GM18517 (cell line): ENCODE measurements around the gene MAP3K20.
A peak's percentile ranks its signal among the peaks of the same experiment; 100 is the strongest.
"Not testable (repeated sequence)": the region's sequence is repeated elsewhere in the genome, so short reads cannot be mapped to it uniquely, and the experiment has no call there.

Experiments
- ATAC-seq: cut with Tn5 transposase; IDR thresholded peaks from one replicate; pipeline ENCODE4 v1.9.1; 2021; ENCODE audit warnings: mild to moderate bottlenecking, moderate library complexity; ENCODE audit not compliant: unreplicated experiment

Gene MAP3K20

GRCh38 chr2:173075781-173076580, at the start of gene MAP3K20:
MAP3K20 (plus strand) TSS chr2:173075846; CDS start chr2:173091032, 15,186 bp downstream.
- ATAC-seq, result peak; percentile 52

GRCh38 chr2:173026479-173026878, 49.2 kb upstream of the MAP3K20 start:
- ATAC-seq, result no peak

- ATAC-seq, result peak; percentile 69
Measured at GRCh38 chr2:173027181-173028128, 48.2 kb upstream of the MAP3K20 start.

DNA sequence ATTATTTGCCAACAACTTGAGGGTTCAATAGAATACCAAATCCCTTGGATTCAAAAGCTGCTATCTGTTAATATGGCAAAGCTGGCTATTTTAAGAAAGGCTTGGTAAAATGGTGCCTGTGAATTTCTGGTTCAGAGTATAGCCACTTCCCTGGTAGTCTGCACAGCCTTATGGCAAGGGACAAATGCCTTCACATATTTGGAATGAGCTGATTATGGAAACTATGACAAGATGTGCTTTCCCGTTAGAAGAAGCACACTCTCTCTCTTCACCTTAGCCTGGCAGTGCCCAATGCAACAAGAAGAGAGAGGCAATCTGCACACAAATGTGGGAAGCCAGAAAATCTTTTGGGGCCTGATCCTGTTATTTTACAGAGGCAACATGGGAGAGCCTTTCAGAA, 47.5 kb upstream of the MAP3K20 start:
- no peak for ATAC-seq

GRCh38 chr2:173028671-173029070, 47.0 kb upstream of the MAP3K20 start:
- no peak for ATAC-seq

- no peak for ATAC-seq
Measured at GRCh38 chr2:173030561-173031490, 44.8 kb upstream of the MAP3K20 start.

- ATAC-seq, result no peak
Measured at GRCh38 chr2:173032032-173032431, 43.6 kb upstream of the MAP3K20 start.

- ATAC-seq, result no peak
Measured at GRCh38 chr2:173033084-173033483, 42.6 kb upstream of the MAP3K20 start.

GRCh38 chr2:173034143-173034542, 41.5 kb upstream of the MAP3K20 start:
- no peak for ATAC-seq

GRCh38 chr2:173037245-173038120, 38.2 kb upstream of the MAP3K20 start:
- ATAC-seq, result no peak

DNA sequence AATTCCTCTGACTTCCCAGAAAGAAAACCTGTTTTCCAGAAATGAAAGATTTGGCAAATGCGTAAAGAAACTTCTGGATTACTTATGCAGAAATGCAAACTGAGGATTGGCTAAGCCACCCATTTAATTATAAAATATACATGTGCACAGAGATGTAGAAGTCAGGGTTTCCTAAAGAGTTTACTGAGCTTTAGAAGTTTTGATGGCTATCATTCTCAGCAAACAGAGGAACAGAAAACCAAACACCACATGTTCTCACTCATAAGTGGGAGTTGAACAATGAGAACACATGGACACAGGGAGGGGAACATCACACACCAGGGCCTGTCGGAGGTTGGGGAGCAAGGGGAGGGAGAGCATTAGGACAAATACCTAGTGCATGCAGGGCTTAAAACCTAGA, 37.4 kb upstream of the MAP3K20 start:
- ATAC-seq, result not testable (repeated sequence)

DNA sequence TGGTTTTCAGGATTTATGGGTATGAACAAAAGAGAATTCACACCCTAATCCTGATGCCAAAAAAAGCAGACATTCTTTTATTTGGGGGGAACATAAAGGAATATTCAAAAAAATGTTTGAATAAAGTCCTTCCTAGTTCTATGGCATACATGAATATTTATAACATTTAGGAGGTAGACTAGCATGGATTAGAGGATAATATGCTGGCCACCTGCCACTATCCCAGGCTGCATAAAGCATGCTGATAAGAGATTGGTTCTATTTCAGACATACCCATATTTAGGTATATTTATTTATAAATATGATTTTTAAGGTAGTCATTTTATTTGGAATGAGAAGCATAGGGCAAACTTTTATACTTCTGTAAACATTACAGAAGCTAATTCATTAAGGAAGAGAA, 34.9 kb upstream of the MAP3K20 start:
- no peak for ATAC-seq

- no peak for ATAC-seq
Measured at GRCh38 chr2:173043476-173043875, 32.2 kb upstream of the MAP3K20 start.

GRCh38 chr2:173043897-173044519, 31.6 kb upstream of the MAP3K20 start:
- ATAC-seq, result no peak

- no peak for ATAC-seq
Measured at GRCh38 chr2:173044686-173045085, 31.0 kb upstream of the MAP3K20 start.

- ATAC-seq, result no peak
Measured at GRCh38 chr2:173045181-173045580, 30.5 kb upstream of the MAP3K20 start.

DNA sequence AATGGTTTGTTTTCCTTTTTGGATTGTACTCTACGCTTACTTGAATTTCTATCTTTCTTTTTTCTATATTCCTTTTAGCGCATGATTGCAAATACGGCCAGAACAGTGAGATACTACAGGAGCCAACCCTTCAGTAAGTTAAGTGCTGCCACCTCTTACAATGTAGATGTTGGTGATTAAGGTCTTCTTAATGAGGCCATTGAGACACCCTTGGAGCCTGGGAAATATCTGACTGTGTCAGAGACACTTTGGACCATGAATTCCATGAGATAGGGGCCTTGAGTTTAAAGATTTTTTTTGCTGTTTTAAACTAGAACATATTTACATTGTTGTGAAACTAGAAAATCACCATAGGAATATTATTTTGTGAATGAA, 27.1 kb upstream of the MAP3K20 start:
- ATAC-seq, result no peak

GRCh38 chr2:173048897-173049661, 26.6 kb upstream of the MAP3K20 start:
- peak; percentile 82 for ATAC-seq

GRCh38 chr2:173049831-173050230, 25.8 kb upstream of the MAP3K20 start:
- ATAC-seq, result no peak
